HL-60/S4 (cell line): ENCODE measurements around the gene MMP24.

ENCODE experiments used
- in situ Hi-C: fragments of 300-500 bp; cut with MboI; formaldehyde crosslinking; loops from 2 replicates; pipeline ENCODE4 v1.14.3; 2022; ENCODE audit warnings: low sequenced_read_pairs

The MMP24 gene

DNA sequence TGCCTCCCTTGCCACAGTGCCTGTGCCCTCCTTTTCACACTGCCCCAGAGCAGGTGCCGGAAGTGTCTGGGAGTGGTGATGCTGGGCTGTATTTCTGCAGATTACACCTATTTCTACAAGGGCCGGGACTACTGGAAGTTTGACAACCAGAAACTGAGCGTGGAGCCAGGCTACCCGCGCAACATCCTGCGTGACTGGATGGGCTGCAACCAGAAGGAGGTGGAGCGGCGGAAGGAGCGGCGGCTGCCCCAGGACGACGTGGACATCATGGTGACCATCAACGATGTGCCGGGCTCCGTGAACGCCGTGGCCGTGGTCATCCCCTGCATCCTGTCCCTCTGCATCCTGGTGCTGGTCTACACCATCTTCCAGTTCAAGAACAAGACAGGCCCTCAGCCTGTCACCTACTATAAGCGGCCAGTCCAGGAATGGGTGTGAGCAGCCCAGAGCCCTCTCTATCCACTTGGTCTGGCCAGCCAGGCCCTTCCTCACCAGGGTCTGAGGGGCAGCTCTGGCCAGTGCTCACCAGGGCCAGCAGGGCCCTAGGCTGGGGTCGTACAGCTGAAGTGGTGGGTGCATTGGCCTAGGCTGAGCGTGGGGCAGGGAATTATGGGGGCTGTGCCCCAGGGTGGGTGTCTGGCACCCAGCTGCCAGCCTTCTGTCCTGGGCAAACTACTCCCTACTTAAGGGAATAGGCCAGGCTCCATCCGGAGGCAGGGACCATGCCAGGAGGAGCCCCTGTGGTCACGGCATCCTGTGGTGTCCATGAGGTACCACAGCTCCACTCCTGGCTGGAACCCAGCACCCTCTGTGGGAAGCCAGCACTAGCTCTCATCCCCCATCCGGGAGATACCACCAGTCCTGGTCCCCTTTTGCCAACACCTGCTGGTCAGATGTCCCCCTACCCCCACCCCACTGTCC is 47.9 kb downstream of the MMP24 start:
- in situ Hi-C loops = loop anchor here (25.0 kb wide), 1 partner anchor 412 kb away; the partner anchor contains the start of gene GGT7

DNA sequence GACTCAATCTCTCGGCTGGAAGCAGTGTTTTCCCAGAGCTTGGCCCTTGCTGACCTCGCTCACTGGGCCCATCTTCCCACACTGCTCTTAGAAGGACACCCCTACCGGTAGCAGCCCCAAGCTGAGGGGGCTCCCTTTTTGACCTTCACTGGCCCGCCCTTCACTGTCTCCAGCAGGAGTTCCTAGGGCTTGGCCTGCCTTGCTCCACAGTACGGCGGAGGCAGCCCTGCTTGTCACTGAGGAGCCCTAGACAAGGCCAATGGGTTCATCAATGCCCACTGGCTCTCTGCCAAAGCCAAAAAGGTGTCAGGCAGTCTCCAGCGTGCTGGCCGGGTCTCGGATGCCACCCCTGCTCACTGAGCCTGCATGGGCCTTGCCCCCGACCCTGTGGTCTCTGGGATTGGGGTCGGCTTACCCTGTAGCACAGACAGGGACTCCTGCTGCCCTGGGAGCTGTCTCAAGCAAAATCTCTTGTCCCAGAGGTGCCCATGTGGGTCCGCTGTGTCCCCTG is 49.3 kb downstream of the MMP24 start:
- in situ Hi-C loops = no loop called here

DNA sequence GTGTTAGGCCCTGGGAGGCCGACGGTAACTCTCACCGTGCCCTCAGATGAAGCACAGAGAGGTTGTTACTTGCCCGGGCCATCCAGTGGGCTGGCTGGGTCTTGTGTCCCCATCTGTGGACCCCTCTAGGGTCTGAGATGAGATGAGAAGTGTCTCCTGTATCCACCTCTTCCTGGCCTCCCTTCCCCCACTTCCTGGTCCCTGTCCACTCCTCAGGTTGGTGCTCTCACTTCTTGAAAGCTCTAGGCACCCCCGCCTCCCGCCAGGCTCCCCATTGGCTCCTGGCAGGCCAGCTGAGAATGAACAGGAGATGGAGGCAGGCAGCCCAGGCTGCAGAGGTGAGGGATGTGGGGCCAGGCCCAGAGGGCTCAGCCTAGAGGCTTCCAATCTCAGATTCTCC is 49.9 kb downstream of the MMP24 start:
- in situ Hi-C loops = no loop called here

DNA sequence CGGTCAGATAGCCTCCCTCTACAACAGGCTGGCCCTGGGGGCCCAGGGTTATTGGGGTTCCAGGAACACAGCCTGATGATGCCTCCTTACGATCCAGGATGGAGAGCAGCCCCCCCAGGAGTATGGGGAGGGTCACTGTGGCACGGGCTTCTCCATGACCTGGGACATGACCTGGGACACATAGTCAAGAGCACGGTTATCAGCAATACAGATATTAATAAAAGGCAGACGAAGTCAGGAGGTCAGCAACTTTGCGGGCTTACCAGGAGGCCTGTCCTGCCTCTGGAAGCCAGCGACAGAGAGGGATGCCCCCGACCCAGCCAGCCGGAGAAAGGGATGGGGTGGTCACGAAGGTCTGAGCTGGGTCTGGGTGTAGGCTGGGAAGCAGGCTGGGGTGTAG is 50.6 kb downstream of the MMP24 start:
- in situ Hi-C loops = no loop called here

DNA sequence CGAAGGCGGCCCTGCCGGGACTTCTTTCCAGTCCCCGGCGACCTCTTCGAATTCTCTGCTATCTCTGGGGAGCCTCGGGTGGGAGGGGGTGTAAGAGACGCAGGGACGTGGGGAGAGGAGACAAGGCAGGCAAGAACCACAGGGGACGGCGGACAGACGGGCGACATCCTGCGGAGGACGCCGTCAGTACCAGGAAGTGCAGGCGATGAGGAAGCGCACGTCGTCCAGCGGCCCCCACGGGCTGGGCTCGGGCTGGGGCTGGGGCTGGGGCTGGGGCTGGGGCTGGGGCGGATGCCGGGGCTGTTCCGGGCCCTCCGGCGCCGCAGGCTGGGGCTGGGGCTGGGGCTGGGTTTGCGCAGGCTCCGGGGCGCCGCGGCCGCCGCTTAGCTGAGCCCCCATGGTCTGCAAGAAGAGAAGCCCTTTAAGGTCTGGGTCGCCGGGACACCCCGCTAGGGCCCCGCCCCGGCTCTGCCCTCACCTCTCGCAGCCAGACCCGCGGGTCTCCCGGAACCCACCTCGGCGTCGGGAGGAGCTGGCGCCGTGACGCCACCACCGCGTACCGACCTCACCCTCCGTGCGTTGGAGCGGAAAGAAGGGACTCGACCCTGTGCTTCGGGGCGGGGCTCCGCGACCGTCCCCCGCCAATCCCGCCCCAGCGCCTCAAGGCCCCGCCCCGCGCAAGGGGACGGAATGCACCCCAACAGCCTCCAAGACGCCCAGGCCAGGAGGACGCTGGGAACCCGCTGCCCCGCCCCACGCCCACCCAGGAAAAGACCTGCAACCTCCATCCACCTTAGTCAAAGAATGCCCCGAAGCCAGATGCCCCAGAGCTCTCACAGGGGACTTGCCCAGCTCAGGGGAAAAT is 51.3 kb downstream of the MMP24 start, which contains the start of gene MMP24OS:
Gene MMP24OS (minus strand): TSS at position 592 of the 865 bp plus-strand sequence. CDS start 193 bp downstream, at position 399.
- in situ Hi-C loops = no loop called here

DNA sequence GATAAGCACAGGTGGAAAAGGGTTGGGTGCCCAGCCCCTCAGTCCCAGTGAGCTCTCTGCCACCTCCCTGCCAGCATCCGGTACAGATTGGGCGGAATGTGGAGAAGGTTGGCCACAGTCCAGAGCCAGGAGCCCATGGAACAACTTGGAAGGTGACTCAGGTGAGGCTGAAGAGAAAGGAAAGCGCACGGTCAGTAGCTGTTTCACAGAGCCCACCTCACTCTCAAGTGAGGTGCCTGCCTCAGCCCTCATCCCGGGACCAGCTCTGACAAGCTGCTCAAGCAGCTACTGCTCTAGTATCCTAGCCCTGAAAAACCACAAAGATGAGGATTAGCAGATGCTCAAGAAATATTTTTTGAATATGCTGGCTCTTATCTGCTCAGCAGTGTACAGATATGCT is 52.5 kb downstream of the MMP24 start:
- in situ Hi-C loops = no loop called here

DNA sequence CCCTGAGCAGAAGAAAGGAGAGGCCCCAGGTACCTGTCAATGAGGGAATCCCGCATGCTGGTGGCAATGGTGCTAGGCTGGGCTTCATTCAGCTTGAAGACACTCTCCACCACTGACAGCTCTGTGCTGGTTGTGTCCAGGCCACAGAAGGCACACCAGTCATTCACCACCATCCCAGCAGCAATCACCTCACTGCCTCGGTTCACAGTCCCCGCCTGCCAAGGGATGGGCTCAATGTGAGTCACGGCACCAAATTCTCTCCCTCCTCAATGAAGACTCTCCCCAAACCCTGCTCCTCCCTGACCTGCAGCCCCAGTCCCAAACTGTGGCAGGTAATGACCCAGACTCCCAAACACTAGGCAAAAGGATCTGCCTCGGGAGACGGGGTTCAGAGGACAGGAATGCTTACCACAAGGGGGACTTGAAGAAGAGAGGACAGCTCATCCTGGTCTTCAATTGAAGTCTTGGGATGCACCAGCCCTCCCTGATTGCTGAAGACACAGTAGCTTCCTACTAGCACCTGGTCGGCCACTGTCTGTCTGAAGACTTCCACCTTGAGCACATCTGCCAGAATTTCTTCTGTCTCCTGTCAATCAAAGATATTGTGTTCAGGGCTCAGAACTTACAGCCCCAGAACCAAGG is 53.2 kb downstream of the MMP24 start:
- in situ Hi-C loops = no loop called here

DNA sequence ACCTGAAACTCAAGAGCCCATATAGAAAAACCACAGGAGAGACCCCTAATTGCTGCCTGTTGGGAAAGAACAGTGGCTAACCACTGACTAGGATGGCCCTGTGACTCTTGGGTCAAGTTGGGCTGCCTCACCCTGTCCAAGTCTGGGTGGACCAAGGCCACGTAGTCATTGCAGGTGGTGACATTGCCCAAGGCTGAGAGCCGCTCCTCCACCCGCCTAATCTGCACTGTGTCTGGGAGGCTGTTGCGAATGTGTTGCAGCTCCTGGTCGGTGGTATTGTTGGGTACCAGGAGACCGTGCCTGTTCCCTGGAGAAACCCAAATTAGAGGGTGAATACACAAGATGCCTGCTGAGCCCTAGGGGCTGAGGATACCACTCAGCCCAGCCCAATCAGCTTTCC is 54.0 kb downstream of the MMP24 start:
- in situ Hi-C loops = no loop called here

DNA sequence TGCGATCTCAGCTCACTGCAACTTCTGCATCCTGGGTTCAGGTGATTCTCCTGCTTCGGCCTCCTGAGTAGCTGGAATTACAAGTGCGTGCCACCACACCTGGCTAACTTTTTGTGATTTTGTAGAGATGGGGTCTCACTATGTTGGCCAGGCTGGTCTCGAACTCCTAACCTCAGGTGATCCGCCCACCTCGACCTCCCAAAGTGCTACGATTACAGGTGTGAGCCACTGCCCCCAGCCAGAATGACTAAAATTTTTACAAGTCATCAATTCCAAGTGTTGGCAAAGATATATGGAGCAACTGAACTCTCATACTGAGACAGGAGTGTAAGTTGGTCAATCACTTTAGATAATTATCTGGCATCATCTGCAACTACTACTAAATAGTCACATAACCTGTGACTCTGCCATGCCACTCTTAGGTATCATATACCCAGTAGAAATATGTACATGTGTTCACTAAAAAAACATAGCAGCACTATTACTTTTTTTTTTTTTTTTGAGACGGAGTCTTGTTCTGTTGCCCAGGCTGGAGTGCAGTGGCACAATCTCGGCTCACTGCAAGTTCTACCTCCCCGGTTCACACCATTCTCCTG is 55.1 kb downstream of the MMP24 start:
- in situ Hi-C loops = no loop called here

DNA sequence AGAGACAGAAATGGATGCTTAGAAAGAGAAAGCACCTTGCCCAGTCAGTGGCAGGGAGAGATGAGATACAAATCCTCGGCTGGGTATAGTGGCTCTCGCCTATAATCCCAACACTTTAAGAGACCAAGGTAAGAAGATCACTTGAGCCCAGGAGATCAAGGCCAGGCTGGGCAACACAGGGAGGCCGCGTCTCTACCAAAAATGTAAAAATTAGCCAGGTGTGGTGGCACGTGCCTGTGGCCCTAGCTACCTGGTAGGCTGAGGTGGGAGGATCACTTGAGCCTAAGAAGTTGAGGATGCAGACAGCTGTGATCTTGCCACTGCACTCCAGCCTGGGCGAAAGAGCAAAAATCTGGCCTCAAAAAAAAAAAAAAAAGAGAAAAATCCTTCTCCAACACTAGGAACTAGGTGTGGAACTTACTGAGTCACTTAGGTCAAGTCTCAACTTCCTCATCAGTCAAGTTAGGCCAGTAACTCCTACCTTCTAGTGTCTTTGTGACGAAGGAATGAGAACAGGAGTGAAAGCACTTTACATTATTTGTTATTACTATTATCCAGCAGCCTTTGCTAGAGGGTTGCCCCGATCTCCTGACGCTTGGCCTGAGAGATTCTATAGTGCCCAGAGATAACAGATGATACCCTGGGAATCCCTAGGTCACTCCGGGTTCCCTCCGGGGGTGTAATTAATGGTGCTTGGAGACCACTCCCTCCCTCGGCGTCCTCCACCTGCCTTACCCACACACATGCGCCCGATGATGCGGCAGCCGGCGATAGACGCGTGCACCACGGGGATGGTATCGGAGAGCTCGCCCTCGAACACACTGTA is 57.2 kb downstream of the MMP24 start:
- in situ Hi-C loops = no loop called here

DNA sequence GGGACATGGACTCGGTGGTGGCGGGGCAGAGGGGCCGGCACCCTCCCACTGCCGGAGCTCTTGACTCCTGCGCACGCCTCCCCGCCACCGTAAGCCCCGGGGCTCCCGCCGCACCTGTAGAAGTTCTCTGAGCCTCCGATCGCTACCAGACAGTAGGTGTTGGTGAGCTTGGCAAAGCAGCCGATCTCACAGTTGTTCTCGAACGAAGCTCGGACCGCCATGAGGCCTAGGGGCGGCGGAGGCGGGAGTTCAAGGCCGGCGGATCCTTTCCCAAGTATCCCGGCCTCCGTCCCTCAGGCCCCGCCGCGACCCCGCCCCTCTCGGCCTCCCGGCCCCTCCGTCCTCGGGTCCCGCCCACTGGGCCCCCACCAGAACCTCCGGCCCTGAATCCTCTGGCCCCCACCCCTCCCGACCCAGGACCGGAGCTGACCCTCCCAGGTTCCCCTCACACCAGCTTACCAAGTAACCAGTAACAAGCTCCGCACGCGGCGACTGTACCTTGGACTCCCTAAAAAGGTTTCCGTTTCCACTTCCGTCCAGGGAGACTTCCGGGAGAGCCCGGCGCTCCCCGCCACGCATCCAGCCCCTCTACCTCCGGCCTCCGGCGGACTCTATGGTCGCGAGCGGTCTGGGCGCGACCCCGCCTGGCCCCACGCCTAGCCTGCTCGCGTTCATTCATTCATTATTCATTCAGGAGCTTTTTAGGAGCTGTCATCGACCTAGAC is 57.9 kb downstream of the MMP24 start, which contains the start of gene EIF6:
Gene EIF6 (minus strand): TSS at position 506 of the 725 bp plus-strand sequence. CDS start 285 bp downstream, at position 221.
- in situ Hi-C loops = no loop called here

DNA sequence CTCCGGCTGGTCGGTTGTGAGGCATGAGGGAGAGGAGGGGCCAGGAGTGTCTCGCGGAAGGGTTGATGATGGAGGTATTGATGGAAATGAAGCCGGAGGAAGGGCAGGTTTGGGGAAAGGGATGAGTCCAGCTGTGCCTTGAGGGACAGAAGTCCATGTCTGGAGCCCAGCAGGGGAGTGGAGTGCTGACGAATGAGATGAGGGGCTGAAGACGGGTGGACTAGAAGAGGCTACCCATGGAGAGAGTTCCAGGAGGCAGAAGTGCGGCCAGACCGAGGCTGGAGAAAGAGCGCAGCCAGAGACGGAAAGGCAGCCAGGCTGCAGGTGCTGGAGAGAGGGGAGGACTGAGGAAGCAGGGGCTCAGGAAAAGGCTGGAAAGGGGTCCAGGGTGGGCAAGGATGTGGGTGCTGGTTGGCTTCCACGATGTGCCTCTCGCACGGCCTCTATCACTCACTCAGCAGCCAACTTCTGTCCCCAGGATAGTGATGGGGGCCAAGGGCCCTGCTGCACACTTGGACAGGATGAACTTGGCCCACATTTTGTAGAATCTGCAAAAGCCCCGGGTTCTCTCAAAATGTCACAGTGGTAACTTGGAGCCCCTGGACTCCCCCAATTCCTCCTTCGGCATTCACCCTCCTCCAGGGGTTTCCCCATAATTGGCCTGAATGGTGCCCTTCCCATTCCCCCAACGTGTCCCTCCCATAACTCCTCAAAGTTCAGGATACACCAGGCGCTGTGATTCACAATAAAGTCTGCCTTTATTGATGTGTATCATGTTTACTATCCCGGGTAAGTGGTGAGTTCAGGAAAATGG is 58.7 kb downstream of the MMP24 start:
- in situ Hi-C loops = no loop called here

DNA sequence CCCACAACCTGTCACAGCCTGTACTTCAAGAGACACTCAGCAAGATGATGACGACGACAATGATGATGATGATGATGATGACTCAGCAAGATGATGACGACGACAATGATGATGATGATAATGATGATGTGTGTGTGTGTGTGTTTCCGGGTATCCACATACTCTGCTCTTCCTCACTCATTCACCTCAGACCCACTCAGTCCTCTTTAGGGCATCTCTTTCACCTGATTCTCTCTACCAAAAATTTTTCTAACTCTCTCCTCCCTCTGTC is 59.3 kb downstream of the MMP24 start:
- in situ Hi-C loops = no loop called here

DNA sequence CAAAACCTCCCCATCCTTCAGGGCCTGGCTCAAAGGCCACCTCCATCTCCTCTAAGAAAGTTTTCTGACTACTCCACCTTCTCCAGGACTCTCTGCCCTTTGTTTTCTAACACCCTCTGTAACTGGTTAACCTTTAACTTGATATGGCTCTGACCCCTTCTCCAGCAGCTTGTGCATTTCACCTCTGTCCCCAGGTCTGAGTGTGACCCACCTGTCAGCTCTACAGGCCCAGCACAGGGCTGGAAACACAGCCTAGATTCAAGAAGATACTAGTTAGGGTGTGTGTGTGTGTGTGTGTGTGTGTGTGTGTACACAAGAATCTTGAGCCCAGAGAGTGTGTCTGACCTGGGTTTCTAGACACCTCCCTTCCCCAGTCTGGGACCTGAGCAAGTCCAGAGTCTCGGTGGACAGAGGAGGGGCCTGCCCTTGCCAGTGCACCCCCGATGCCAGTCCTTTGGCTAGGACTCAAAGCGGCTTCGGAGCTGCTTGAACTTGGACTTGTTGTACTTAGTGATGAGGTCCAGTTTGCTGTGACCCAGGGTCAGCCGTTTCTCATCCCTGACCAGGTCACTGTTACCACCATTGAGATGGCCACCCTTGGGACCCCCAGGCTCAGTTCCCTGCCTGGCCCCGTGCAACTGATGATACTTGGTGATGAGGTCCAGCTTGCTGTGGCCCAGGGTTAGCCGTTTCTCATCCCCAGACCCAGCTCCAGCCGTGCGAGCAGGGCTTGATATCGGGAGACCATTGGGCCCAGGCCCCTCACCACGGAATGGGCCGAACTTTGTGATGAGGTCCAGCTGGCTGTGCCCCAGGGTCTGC is 59.8 kb downstream of the MMP24 start:
- in situ Hi-C loops = no loop called here

DNA sequence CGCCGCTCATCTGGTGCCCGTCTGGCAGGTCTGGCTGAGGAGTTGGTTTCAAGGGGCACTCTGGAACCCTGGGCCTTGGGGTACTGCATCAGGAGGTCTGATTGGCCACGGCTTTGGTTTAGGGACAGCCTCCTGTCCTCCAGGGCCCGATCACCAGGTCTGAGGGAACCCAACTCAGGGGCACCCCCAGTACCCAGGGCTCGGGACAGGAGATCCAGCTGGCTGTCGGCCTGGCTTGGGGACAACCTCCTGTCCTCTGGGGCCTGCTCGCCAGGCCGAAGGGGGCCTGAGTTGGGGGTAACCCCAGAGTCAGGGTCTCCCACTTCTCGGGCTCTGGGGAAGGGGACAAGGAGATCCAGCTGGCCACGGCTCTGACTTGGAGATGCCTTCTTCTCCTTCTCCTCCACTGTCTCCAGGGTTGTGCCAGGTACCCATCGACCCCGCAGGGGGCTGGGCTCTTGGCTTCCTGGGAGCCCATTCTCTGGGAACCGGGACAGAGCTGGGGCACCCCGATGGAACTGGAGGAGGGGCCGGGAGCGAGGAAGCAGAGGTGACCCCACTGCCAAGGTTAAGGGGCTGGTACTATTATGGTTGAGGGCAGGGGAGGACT is 60.5 kb downstream of the MMP24 start:
- in situ Hi-C loops = no loop called here

DNA sequence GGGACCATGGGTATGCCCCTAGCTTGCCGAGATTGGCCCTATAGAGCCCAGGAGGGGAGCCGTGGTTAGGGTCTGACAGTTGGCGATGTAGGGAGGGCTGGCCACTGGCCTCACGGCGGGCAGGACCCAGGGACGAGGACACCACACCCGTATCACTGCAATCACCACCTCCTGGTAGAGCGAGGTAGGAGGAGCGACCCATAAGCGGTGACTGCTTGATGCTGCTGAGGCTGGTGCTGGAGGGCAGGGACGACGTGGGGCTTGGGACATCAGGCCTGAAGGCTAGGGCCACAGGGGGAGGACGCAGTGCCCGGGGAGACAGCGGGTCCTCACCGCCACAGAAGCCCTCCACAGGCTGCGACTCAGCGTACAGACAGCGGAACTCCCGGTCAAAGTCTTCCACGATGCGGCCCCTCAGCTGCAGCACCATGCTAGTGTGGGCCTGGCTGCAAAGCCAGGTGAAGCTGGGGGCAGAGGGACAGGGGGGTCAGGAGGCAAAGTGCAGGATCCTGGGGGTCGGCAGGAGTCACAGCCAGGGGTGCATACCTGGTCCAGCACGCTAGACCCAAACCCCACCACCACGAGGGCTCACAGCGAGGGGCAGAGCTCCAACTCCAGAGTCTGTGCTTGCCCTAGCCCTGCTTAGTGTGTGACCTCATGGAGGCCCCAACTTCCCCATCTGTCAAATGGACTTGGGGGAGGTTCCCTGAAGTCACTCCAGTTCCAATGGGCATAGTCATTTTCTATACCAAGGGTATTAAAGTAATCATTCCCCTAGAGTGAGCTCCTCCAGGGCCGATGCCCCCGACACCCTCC is 61.2 kb downstream of the MMP24 start:
- in situ Hi-C loops = no loop called here
